Measurements from ENCODE around the gene LPGAT1.
"Not testable (repeated sequence)": the region's sequence is repeated elsewhere in the genome, so short reads cannot be mapped to it uniquely, and the experiment has no call there.

Gene LPGAT1

DNA sequence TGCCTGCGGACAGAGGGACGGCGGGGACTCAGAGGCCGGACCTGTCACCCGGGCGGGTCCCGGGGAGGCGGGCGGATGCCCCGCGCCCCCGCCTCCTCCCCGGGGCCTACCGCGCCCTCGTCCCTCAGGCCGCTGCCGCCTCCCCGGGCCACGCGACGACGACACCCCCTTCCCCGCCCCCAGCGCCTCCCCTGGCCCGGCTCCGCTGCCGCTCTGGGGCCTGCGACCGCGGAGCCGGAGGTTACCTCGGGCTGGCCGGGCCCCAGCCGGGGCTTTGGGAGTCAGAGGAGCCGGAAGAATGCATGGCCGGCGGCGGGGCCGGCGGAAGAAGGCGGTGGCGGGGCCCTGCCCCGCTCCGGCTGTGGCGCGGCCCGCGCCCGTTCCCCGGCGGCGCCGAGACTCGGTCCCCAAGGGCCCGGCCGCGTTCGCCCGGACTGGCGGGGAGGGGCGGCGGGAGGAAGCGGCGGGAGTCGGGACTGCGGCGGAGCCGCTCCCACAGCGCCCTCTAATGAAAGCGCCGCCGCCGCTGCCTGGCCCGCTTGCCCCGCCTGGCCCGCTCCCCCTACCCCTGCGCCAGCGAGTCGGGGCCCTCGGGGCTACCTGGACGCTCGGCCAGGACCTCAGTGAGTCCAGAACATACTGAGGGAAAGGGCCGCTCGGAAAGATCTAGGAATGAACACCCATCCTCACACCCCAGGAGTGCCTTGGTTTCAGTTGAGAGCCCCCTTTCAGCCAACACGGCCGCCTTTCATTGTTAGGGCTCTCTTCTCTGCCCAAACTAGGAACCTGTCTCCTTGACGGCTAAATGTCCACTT lies at the start of gene LPGAT1:
Gene LPGAT1 (minus strand): TSS at position 436 of the 815 bp plus-strand sequence. CDS start 1,467 bp downstream, outside the sequence.
- peak; percentile 72 for DNase-seq

- no peak for DNase-seq
Observed at GRCh38 chr1:211879475-211879874, 48.9 kb upstream of the LPGAT1 start.

DNA sequence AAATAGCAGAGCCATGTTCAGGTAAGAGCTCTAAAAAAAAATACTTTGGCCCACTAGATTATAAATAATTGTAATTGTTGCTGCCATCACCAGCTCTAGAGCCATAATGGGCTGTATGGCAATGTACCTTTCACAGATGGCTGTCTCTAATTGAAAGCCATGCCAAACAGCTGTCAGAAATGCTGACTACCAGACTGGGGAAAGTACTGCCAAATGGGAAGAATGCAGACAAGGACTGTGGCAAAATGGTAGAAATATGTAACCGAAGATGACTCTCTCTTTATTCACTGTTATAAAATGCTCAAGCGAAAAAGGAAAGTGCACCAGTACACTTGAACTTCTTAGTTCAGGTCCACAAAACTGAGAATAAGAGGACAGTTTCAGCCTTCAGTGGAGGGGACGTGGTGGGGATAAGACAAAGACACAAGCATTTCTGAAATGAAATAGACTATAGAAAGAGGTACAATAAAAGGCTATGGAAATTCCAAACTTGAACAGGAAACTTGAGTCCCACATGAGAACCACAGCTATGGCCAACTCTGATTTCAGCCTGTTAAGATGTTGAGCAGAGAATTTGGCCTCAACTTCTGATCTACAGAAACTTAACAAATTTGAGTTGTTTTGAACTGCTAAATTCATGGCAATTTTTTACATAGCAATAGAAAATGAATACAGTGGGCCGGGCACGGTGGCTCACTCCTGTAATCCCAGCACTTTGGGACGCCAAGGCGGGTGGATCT lies 46.5 kb upstream of the LPGAT1 start:
- DNase-seq, result no peak

- no peak for DNase-seq
Observed at GRCh38 chr1:211875541-211875940, 45.0 kb upstream of the LPGAT1 start.

DNA sequence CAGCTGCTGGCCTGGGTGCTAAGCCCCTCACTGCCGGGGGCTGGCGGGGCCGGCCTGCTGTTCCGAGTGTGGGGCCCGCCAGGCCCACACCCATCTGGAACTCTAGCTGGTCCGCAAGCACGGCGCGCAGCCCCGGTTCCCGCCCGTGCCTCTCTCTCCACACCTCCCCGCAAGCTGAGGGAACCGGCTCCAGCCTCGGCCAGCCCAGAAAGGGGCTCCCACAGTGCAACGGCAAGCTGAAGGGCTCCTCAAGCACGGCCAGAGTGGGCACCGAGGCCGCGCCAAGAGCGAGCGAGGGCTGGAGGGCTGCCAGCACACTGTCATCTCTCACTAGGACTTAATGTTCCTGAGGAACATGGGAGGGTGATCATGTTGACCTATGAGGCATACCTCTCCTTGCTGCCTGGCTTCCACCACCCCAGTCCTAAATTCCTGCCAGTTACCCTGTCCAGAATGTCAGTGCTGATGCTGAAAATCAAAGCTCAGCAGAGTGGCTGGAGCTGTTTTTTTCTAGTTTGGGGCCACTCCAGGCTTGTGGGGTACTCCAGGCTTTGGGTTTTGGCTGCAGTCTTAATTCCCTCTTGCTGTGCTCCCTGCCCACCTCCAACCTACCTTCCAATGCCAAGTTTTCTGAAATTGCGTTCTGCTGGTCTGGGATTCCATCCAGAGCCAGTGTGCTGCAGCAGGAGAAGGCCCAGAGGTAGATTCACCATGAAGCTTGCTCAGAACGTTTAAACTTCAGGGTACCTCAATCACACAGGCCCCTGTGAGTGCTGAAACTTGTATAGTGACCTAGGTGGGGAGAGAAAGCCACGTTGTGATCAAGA lies 44.2 kb upstream of the LPGAT1 start:
- no peak for DNase-seq

- not testable (repeated sequence) for DNase-seq
Observed at GRCh38 chr1:211873731-211874130, 43.2 kb upstream of the LPGAT1 start.

DNA sequence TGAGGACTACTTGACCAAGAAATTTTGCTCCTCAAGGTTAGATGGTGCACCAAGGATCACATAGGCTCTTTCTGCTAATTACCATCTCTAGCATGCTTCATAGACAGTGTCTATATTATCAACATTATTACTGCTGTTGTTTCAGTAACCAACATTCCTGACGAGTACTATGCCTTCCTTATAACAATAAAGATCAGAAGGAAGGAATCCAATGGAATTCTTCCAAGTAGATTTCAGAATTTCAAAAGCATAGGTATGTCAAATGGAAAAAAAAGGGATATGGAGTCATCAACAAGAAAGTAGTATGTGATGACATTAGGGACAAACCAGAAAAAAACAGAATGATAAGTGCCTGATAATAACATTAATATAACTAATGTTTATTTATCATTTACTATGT lies 39.6 kb upstream of the LPGAT1 start:
- DNase-seq, result no peak

DNA sequence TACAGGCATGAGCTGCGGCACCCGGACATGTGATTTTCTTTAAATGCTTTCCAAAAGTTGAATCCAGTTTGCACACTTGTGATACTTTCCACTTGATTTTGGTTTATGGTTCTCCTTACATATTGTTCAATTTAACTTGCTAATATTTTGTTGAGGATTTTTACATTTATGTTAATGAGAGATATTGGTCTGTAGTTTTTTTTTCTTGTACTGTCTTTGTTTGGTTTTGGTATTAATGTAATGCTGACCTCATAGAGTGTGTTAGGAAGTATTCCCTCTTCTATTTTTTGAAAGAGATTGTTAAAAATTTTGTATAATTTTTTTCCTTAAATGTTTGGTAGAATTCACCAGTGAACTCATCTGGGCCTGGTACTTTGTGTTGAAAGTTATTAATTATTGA lies 34.6 kb upstream of the LPGAT1 start:
- no peak for DNase-seq

GRCh38 chr1:211859405-211859804 lies 28.8 kb upstream of the LPGAT1 start:
- no peak for DNase-seq

DNA sequence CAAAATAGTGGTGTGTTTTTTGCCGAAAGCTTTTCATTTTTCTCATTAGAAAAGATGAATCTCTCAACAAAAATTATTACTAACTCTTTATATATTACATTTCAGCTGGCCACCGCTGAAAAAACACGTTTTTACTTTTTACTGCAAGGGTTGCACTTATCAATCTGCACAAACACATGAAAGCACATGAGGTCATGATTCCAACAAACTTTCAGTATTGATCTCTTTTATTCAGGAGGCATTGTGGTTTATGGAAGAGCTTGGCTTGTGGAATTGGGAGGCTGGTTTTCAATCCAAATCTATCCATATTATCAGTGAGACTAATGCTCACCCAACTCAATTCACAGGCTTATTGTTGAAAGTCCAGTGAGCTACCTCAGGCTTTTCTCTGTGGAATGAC lies 20.6 kb upstream of the LPGAT1 start:
- no peak for DNase-seq

GRCh38 chr1:211843507-211844298 lies 13.1 kb upstream of the LPGAT1 start:
- no peak for DNase-seq

- no peak for DNase-seq
Observed at GRCh38 chr1:211843018-211843417, 12.5 kb upstream of the LPGAT1 start.

- no peak for DNase-seq
Observed at GRCh38 chr1:211842518-211842917, 12.0 kb upstream of the LPGAT1 start.

DNA sequence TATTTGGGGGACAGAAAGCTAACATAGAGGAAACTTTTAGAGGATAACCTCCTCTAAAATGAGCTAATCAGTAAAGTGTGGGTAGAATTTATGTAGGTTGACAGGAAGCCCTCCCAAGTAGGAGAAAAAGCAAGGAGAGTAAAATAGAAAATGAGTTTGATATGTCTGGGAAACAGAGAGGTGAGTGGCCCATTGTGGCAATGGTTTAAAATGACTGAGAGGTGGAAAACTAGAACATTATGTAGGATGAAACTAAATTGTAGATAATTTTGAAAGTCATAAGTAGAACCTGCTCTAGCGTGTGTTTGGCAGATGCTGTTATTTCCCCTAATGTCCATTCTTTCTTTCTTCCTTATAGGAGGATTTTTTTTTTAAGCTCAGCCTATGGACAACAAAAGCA lies 8.5 kb upstream of the LPGAT1 start:
- no peak for DNase-seq

DNA sequence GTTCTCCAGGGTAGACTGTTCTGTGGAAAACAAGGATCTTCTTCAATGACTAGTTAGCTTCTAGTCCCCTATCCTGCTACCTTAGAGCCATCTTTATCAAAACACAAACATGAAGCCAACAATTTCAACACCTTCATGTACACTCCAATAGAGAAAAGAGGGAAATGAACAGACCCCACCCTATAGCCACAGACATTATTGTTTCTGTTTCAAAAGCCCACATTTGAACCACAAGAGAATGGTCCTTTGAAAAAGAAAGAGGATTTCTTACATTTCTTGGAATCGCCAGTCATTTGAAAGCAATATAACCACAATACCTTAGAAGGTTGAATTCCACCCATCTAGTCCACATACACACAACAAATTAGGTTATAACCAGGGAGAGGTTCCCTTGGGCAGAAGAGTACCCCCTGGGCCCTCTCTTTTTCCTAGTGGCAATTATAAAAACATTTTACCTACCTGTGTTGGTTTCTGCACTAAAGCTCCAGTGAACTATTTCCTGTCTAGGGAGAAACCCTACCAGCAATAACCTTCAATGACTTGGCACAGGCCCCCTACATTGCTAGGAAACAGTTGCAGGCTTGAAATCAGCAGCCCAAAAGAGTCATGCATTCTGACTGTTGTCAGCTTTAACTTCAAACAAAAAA lies 2.7 kb upstream of the LPGAT1 start:
- no peak for DNase-seq

- no peak for DNase-seq
Observed at GRCh38 chr1:211832661-211833060, 2.1 kb upstream of the LPGAT1 start.

DNA sequence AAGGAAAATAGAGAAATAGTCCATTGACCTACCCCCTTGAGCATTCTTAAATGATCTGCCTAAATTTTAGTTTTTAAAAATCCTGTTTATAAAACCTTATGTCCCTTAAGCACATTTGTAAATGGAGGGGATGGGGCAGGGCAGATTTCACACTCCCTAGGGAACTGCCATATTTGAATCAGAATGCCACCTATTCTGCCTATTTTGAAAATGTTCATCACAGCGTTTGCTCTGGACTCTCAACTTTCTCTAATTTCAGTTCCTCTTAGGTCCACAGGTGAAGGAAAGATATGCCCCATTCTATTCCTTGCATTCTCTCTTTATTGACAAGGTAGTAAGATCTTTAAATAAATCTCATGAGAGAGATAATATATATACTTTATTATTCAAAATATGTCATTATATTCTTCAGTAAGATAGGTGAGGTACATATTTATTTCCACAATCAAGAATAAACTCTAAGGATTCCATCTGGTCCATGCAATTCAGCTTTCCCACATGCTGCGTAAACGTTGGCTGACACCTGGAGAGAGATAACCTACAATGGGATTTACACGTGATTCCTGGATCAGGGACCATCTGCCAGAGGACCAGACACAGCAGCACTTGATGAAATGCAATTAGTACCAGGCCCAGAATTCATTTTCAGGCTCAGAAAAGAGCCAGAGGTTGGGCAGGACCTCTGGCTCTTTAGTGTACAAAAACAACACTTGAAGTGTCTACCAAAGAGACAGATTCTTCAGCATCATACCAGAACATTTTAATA lies 1.2 kb upstream of the LPGAT1 start:
- DNase-seq, result no peak

- DNase-seq, result peak; percentile 5
Observed at GRCh38 chr1:211830055-211830327, 572 bp downstream of the LPGAT1 start.

DNA sequence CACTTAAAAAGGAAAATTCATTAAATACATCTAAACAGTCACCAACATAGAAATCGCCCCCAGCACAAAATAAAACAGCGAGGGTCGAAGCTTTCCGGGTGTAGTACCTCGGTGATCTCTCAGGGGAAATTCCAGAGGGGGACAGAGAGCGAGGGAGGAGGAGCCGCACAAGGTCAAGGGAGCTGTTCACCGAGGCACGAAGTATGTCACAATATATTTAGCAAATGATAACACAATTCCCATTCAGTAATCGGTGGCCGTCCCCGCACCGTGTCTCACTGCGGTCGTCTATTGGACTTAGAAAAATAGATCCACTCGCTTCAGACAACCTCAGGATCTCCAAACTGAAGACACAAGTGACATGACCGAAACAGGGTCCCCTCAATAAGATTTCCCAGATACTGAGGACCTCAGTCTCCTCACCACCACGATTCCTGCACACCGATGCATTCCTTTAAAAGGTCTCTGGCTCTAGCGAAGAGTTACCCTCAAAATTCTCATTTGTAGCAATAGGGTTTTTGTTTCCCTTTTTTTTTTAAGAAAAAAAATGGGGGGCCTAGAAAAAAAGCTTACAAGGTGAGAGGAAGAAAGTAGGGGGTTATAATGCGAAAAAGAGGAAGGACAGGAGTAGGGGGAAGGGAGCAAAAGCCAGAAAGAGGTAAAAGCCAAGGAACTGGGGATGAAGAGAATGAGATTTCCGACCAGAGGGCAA lies 1.1 kb downstream of the LPGAT1 start:
- DNase-seq, result peak; percentile 44

GRCh38 chr1:211828584-211829342 lies 1.8 kb downstream of the LPGAT1 start:
- no peak for DNase-seq

Data from HCEC 1CT (cell line).